Measurements from ENCODE around the gene S100B. TPM values are rescaled to one million over a fixed set of nuclear protein-coding genes. Genes with fewer than 3 reads are reported as not detected.

Gene S100B
- total and polyA plus RNA-seq, 2 of the 13 experiments (the other 11 are each of a cell fraction or from before 2014, with no cell fraction given) = not detected

GRCh38 chr21:46581780-46582307 lies 23.0 kb downstream of the S100B start (continued):
- TF ChIP-seq ZNF318 (CRISPR knock-in tag; IDR thresholded peaks at IDR 0.05) (no peak), ZNF737 (CRISPR knock-in tag; IDR thresholded peaks at IDR 0.05; ENCODE audit: borderline replicate concordance) (no peak), BCLAF1 (IDR thresholded peaks at IDR 0.05) (no peak), RXRA (CRISPR knock-in tag; IDR thresholded peaks at IDR 0.05) (no peak)

All from HepG2 (cell line).